DOHH2 (cell line): ENCODE data around the gene ADGRA3.

Experiments used
- H3F3A ChIP-seq: fragments of 200-600 bp; sonication (generic), shearing (Covaris generic); 2 replicates; pipeline ENCODE4 v1.6.0; 2016; ENCODE audit warnings: antibody characterized with exemption, mild to moderate bottlenecking; ENCODE audit not compliant: control insufficient read depth, insufficient read depth
- H3K27ac ChIP-seq: fragments of 200-600 bp; sonication (generic); 2 replicates; pipeline ENCODE4 v1.5.1; 2014; ENCODE audit warnings: low read depth, mild to moderate bottlenecking, low read length, moderate library complexity
- H3K27me3 ChIP-seq: fragments of 200-600 bp; sonication (generic); 2 replicates; pipeline ENCODE4 v1.6.1; 2014; ENCODE audit warnings: mild to moderate bottlenecking, low read length, mixed read lengths; ENCODE audit not compliant: control insufficient read depth
- H3K36me3 ChIP-seq: fragments of 200-600 bp; sonication (generic); 2 replicates; pipeline ENCODE4 v1.6.1; 2014; ENCODE audit warnings: mild to moderate bottlenecking, low read length, moderate library complexity, mixed read lengths; ENCODE audit not compliant: control insufficient read depth
- H3K4me1 ChIP-seq: fragments of 200-600 bp; sonication (generic); 2 replicates; pipeline ENCODE4 v1.6.1; 2014; ENCODE audit warnings: mild to moderate bottlenecking, low read length, mixed read lengths; ENCODE audit not compliant: control insufficient read depth
- H3K4me2 ChIP-seq: fragments of 200-600 bp; sonication (generic); 2 replicates; pipeline ENCODE4 v1.6.0; 2014; ENCODE audit warnings: mild to moderate bottlenecking, low read length, moderate library complexity
- H3K4me3 ChIP-seq: fragments of 200-600 bp; sonication (generic); 2 replicates; pipeline ENCODE4 v1.5.1; 2014; ENCODE audit warnings: mild to moderate bottlenecking, low read length, mixed read lengths
- H3K79me2 ChIP-seq: fragments of 200-600 bp; sonication (generic); 2 replicates; pipeline ENCODE4 v1.6.1; 2014; ENCODE audit warnings: mild to moderate bottlenecking, low read length, mixed read lengths; ENCODE audit not compliant: control insufficient read depth
- H3K9me2 ChIP-seq: fragments of 200-600 bp; sonication (generic); replicated peaks from 2 replicates; pipeline ENCODE4 v1.6.1; 2014; ENCODE audit warnings: mild to moderate bottlenecking, low read length, mixed read lengths; ENCODE audit not compliant: control insufficient read depth
- H3K9me3 ChIP-seq: fragments of 200-600 bp; sonication (generic); 2 replicates; pipeline ENCODE4 v1.6.1; 2014; ENCODE audit warnings: antibody characterized with exemption, low read length, mixed read lengths; ENCODE audit not compliant: control insufficient read depth, insufficient read depth
- H4K20me1 ChIP-seq: fragments of 200-600 bp; sonication (generic); 2 replicates; pipeline ENCODE4 v1.6.0; 2014; ENCODE audit warnings: low read depth, mild to moderate bottlenecking, antibody characterized with exemption, low read length, moderate library complexity; ENCODE audit not compliant: control insufficient read depth, insufficient read depth
- CTCF ChIP-seq: fragments of 200-600 bp; sonication (generic); IDR thresholded peaks from one replicate; pipeline ENCODE4 v1.5.1; 2014; ENCODE audit warnings: antibody characterized with exemption, mild to moderate bottlenecking, low read depth, low read length; ENCODE audit not compliant: poor library complexity, severe bottlenecking
- EZH2phosphoT487 ChIP-seq: fragments of 200-600 bp; sonication (generic); IDR thresholded peaks from 2 replicates; pipeline ENCODE4 v1.6.1; 2017; ENCODE audit warnings: borderline replicate concordance, mild to moderate bottlenecking, antibody characterized with exemption, low read length, moderate library complexity, mixed read lengths

The ADGRA3 gene

DNA sequence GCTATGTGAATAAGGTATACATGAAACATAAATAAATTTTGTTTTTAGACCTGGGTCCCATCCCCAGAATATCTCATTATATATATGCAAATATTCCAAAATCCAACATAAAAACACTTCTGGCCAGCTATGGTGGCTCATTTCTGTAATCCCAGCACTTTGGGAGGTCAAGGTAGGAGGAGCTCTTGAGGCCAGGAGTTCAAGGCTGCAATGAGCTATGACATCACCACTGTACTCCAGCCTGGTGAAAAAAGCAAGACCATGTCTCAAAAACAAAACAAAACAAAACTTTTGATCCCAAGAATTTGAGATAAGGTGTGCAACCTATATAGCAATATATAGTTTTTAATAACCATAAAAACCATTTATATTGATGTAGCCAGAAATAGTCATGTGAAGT lies 5.4 kb upstream of the ADGRA3 start:
- Histone ChIP-seq H3K27ac (no peak overlapping the region), H3F3A (no peaks in the 10 kb centered on the region), H3K4me3 (no peak overlapping the region), H3K27me3 (no peaks in the 10 kb centered on the region), H4K20me1 (no peaks in the 10 kb centered on the region), H3K36me3 (no peaks in the 10 kb centered on the region), H3K4me2 (no peak overlapping the region), H3K79me2 (no peaks in the 10 kb centered on the region), H3K4me1 (no peaks in the 10 kb centered on the region), H3K9me3 (no peaks in the 10 kb centered on the region; the same call in 1 of the 2 replicates), H3K9me2 (no peaks in the 10 kb centered on the region)
- TF ChIP-seq CTCF, result no peak
- no peak for TF ChIP-seq EZH2phosphoT487

DNA sequence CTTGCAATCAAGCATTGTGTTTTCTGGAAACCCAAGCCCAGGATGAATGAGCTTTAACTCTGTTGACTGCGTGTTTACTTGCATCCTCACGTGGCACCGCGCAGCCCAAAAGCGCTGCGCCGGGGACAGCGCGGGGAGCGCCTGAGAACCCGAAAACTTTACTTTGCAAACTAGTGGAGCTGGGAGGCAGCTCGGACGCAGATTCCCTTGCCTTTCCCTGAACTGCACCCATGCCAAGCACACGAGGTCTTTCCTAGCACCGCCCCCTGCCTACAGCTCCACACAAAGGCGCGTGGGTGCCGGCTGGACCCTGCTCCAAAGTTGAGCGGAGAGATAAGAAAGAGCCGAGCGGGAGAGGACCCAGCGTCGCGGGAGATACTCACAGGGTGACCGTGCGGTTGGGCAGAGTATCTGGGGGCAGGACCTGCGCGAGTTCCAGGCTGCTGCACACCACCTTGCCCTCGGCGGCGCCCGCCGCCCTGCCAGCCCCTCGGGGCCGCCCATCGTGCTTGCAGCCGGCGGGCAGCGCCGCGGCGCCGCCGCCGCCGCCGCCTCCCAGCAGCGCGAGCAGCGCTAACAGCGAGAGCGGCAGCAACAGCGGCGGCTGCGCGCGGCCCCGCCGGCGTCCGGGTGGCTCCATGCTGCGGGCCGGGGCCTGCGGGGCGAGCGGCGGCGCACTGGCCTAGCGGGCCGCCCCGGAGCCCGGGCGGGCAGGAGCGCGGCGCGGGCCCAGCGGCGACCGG lies 550 bp downstream of the ADGRA3 start:
- H3K4me3 ChIP-seq, result no peak overlapping the region
- no peaks in the 10 kb centered on the region for H3K9me2 ChIP-seq
- H3K27ac ChIP-seq, result no peak overlapping the region
- no peaks in the 10 kb centered on the region for H3K27me3 ChIP-seq
- no peaks in the 10 kb centered on the region for H3K9me3 ChIP-seq
- H3K4me2 ChIP-seq, result no peak overlapping the region
- no peak for TF ChIP-seq CTCF
- no peak for TF ChIP-seq EZH2phosphoT487
- no peaks in the 10 kb centered on the region for H3K79me2 ChIP-seq
- H4K20me1 ChIP-seq, result no peaks in the 10 kb centered on the region
- H3K36me3 ChIP-seq, result no peaks in the 10 kb centered on the region
- no peaks in the 10 kb centered on the region for H3K4me1 ChIP-seq
- no peaks in the 10 kb centered on the region for H3F3A ChIP-seq

DNA sequence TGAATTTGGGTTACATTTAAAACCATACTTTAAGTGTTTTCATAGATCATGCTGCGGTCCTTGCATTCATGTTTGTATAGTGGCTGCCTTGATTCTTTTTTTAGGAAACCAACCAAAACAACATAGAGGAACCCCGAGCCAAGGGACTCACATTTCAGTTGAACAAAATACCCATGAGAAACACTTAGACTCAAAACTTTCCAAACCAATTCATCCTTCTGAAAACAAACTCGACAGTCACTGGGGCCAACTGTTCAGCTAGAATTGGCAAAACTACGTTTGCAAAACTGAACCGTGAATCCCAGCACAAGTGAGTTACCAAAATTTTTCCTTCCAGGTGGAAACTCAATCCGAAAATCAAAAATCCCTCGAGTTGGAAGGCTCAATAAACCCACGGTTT lies 1.4 kb downstream of the ADGRA3 start:
- no peaks in the 10 kb centered on the region for H3K9me3 ChIP-seq
- H3K4me2 ChIP-seq, result no peak overlapping the region
- H3F3A ChIP-seq, result no peaks in the 10 kb centered on the region
- H3K4me3 ChIP-seq, result no peak overlapping the region
- no peaks in the 10 kb centered on the region for H4K20me1 ChIP-seq
- H3K4me1 ChIP-seq, result no peaks in the 10 kb centered on the region
- H3K79me2 ChIP-seq, result no peaks in the 10 kb centered on the region
- H3K27me3 ChIP-seq, result no peaks in the 10 kb centered on the region
- H3K9me2 ChIP-seq, result no peaks in the 10 kb centered on the region
- no peaks in the 10 kb centered on the region for H3K36me3 ChIP-seq
- no peak overlapping the region for H3K27ac ChIP-seq
- no peak for TF ChIP-seq EZH2phosphoT487
- no peak for TF ChIP-seq CTCF
